Loucy (cell line): ENCODE results near the gene RAPGEF1.

Source experiments
- CTCF ChIP-seq: fragments of 200-600 bp; sonication (generic); conservative IDR thresholded peaks from 2 replicates; pipeline ENCODE4 v1.5.1; 2014; ENCODE audit warnings: mild to moderate bottlenecking, antibody characterized with exemption, low read length
- EZH2phosphoT487 ChIP-seq: fragments of 200-600 bp; IDR thresholded peaks from 2 replicates; pipeline ENCODE4 v1.6.1; 2018; ENCODE audit warnings: antibody characterized with exemption, mild to moderate bottlenecking, moderate library complexity, borderline replicate concordance

DNA sequence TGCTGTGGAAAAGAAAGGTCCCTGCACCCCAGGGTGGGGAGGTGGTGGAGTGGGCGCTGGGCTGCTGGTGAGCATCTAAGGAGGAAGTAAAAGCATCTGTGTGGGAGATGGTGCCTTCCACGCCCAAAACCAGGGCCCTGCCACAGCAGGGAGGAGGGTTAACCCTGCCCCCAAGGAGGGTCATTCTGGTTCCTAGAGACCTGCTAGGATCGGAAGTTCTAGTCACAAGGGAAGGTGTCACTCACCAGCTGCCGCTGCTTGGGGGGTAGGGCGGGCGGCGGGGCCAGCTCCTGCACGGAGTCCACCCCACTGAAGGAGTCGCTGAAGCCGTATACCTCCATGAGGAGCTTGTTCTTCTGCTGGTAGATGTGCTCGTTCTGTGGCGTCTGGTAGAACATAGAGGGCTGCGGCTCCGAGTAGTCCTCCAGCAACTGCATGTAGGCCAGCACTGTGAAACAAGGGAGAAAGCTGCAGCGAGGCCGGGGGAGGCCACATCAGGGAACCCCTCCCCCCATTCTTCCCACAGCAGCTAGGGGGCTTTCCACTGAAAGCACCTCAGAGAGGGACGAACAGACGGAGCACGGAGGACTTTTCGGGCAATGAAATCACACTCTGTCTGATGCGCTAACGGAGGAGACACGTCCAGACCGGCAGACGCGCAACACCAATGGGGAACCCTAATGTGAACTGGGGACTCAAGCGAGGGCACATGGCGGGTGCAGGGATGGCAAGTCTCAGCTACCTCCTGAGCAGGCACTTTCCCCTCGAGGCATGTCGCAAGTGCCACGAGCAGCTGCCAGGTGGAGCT lies 118.1 kb downstream of the RAPGEF1 start:
- no peak for TF ChIP-seq CTCF
- TF ChIP-seq EZH2phosphoT487, result no peak
